HG03108 (cell line): ENCODE measurements around the gene RELT.

Experiments
- ATAC-seq: cut with Tn5 transposase; IDR thresholded peaks from one replicate; pipeline ENCODE4 v1.9.1; 2021; ENCODE audit warnings: moderate library complexity; ENCODE audit not compliant: unreplicated experiment

The RELT gene

GRCh38 chr11:73390601-73391565, 14.7 kb downstream of the RELT start:
- no peak for ATAC-seq

GRCh38 chr11:73391665-73392064, 15.5 kb downstream of the RELT start:
- no peak for ATAC-seq

- no peak for ATAC-seq
These were observed 16.2 kb downstream of the RELT start for GRCh38 chr11:73392108-73393010.

- ATAC-seq = no peak
These were observed 16.8 kb downstream of the RELT start for GRCh38 chr11:73393011-73393380.

- no peak for ATAC-seq
These were observed 17.5 kb downstream of the RELT start for GRCh38 chr11:73393479-73394415.

GRCh38 chr11:73394416-73395296, 18.5 kb downstream of the RELT start:
- ATAC-seq = no peak

- ATAC-seq = no peak
These were observed 19.4 kb downstream of the RELT start for GRCh38 chr11:73395297-73396208.

- no peak for ATAC-seq
These were observed 20.2 kb downstream of the RELT start for GRCh38 chr11:73396251-73396930.

- no peak for ATAC-seq
These were observed 20.8 kb downstream of the RELT start for GRCh38 chr11:73396985-73397384.

GRCh38 chr11:73397468-73398131, 21.4 kb downstream of the RELT start:
- no peak for ATAC-seq

- ATAC-seq = no peak
These were observed 21.9 kb downstream of the RELT start for GRCh38 chr11:73398132-73398526.

- ATAC-seq = no peak
These were observed 22.5 kb downstream of the RELT start for GRCh38 chr11:73398721-73399120.

GRCh38 chr11:73399159-73399590, 23.0 kb downstream of the RELT start:
- ATAC-seq = no peak

GRCh38 chr11:73399636-73400035, 23.4 kb downstream of the RELT start:
- no peak for ATAC-seq

- ATAC-seq = no peak
These were observed 24.1 kb downstream of the RELT start for GRCh38 chr11:73400293-73400692.

- ATAC-seq = no peak
These were observed 25.2 kb downstream of the RELT start for GRCh38 chr11:73401217-73401923.
